K562 (cell line): ENCODE results near the gene MPI. TPM values are rescaled to one million over a fixed set of nuclear protein-coding genes. Genes with fewer than 3 reads are reported as not detected.
A peak's percentile ranks its signal among the peaks of the same experiment; 100 is the strongest.

Experiments used
- ATAC-seq: fragments of 200-7000 bp; cut with Tn5 transposase; 3 replicates; pipeline ENCODE4 v1.9.1; 2020; ENCODE audit warnings: moderate library complexity
- BruUV-seq: library from RNA; stranded (reverse); fragments of 400-500 nt; replicated peaks from 2 replicates; lab custom pipeline; 2021; lab: Mats Ljungman, UMichigan
- CTCF ChIA-PET: fragments of 300-600 bp; formaldehyde crosslinking; extraction: SDS; loops from one replicate; lab custom pipeline; 2021; ENCODE audit warnings: low intra/inter-chr PET ratio; lab: Yijun Ruan, JAX
- POLR2A ChIA-PET: fragments of 300-600, 350-650 bp; sonication (Branson Sonifier 250); formaldehyde crosslinking; extraction: SDS; loops from one replicate; lab custom pipeline; 2021; ENCODE audit warnings: antibody characterized with exemption, inconsistent platforms; lab: Yijun Ruan, JAX
- DNase-seq, 4 experiments: peaks; one replicate each; pipeline versions ENCODE4 v3.0.0 to v3.0.0-alpha.2; 2011 to 2018; ENCODE audit warnings: low spot score in 3 of 4, mixed read lengths in 3 of 4; ENCODE audit errors: extremely low read depth in 1 of 4
- FAIRE-seq: peaks from 2 replicates; lab custom pipeline; 2011; peaks lifted over from hg19 to GRCh38; lab: Jason Lieb, UNC
- H2AFZ ChIP-seq: 2 replicates; pipeline ENCODE4 v1.6.0; 2011; ENCODE audit warnings: low read depth, low read length, control low read depth, inconsistent platforms
- H3K27ac ChIP-seq: fragments of 200-600 bp; 3 replicates; pipeline ENCODE4 v1.8.0; 2011; ENCODE audit warnings: low read depth, mild to moderate bottlenecking, control low read depth, inconsistent platforms, low read length, moderate library complexity, mixed read lengths; ENCODE audit errors: extremely low read depth
- H3K27me3 ChIP-seq, 2 experiments: fragments of 300-600 bp in 1 of 2; 2 replicates in 1 of 2; 3 replicates in 1 of 2; pipeline versions ENCODE4 v1.6.0 to v1.8.0; 2011; ENCODE audit warnings: inconsistent platforms in 2 of 2, low read length in 2 of 2, mild to moderate bottlenecking in 1 of 2, mixed read lengths in 1 of 2, moderate library complexity in 1 of 2; ENCODE audit not compliant: control insufficient read depth in 2 of 2, insufficient read depth in 2 of 2
- H3K36me3 ChIP-seq: fragments of 300-600 bp; 3 replicates; pipeline ENCODE4 v1.8.0; 2011; ENCODE audit warnings: mild to moderate bottlenecking, low read length, inconsistent platforms; ENCODE audit not compliant: control insufficient read depth, insufficient read depth
- H3K4me1 ChIP-seq, 2 experiments: fragments of 200-600 bp in 1 of 2; replicated peaks in 1 of 2; 2 replicates in 1 of 2; 3 replicates in 1 of 2; pipeline versions ENCODE4 v1.5.1 to v1.8.0; 2011; ENCODE audit warnings: inconsistent platforms in 2 of 2, low read length in 2 of 2, mild to moderate bottlenecking in 1 of 2, mixed read lengths in 1 of 2, moderate library complexity in 1 of 2; ENCODE audit not compliant: control insufficient read depth in 2 of 2, insufficient read depth in 2 of 2
- H3K4me2 ChIP-seq: 2 replicates; pipeline ENCODE4 v1.6.1; 2011; ENCODE audit warnings: low read length, control low read depth, inconsistent platforms, mixed read lengths; ENCODE audit not compliant: insufficient read depth
- H3K4me3 ChIP-seq: fragments of 200-600 bp; sonication (generic), shearing (Covaris generic); 2 replicates; pipeline ENCODE4 v1.5.1; 2016; ENCODE audit warnings: control low read depth, inconsistent platforms
- H3K79me2 ChIP-seq: fragments of 200-600 bp; 3 replicates; pipeline ENCODE4 v1.8.0; 2011; ENCODE audit warnings: low read length, inconsistent platforms; ENCODE audit not compliant: control insufficient read depth, insufficient read depth
- H3K9ac ChIP-seq, 2 experiments: 2 replicates each; pipeline versions ENCODE4 v1.6.0 to v1.6.1; 2011; ENCODE audit warnings: low read depth in 2 of 2, low read length in 2 of 2, control low read depth in 1 of 2, inconsistent platforms in 1 of 2, mild to moderate bottlenecking in 1 of 2, mixed read lengths in 1 of 2; ENCODE audit not compliant: insufficient read depth in 1 of 2
- H3K9me1 ChIP-seq: one replicate; pipeline ENCODE4 v1.6.0; 2011; ENCODE audit warnings: inconsistent platforms, mild to moderate bottlenecking, low read length, moderate library complexity; ENCODE audit not compliant: control insufficient read depth, insufficient read depth
- H3K9me3 ChIP-seq: replicated peaks from 2 replicates; pipeline ENCODE4 v1.5.1; 2011; ENCODE audit warnings: low read depth, low read length, inconsistent platforms; ENCODE audit not compliant: control insufficient read depth, insufficient read depth
- H4K20me1 ChIP-seq: replicated peaks from 2 replicates; pipeline ENCODE4 v1.6.1; 2011; ENCODE audit warnings: low read length, inconsistent platforms, mixed read lengths; ENCODE audit not compliant: control insufficient read depth, insufficient read depth
- BHLHE40 ChIP-seq: IDR thresholded peaks from 2 replicates; pipeline ENCODE4 v1.6.1; 2011; ENCODE audit warnings: low read length, improper control_type of control experiment
- CREBBP ChIP-seq: IDR thresholded peaks from one replicate; pipeline ENCODE4 v1.6.1; 2012; ENCODE audit warnings: low read depth, mild to moderate bottlenecking, control low read depth, inconsistent platforms, low read length
- CXXC5 ChIP-seq: fragments of 250-450 bp; sonication (Bioruptor Pico); IDR thresholded peaks from 2 replicates; pipeline ENCODE4 v1.8.0; 2022; ENCODE audit warnings: inconsistent platforms, mild to moderate bottlenecking, moderate library complexity
- ETV5 ChIP-seq: sonication (generic); formaldehyde crosslinking; IDR thresholded peaks from 2 replicates; pipeline ENCODE4 v1.4.0; 2020; ENCODE audit warnings: low read depth, mild to moderate bottlenecking, missing genetic modification reagents
- IRF2 ChIP-seq: sonication (generic); formaldehyde crosslinking; IDR thresholded peaks from 2 replicates; pipeline ENCODE4 v1.8.1; 2022; ENCODE audit warnings: mild to moderate bottlenecking, missing genetic modification reagents
- KDM2B ChIP-seq: fragments of 250-450 bp; sonication (Bioruptor Pico); IDR thresholded peaks from 2 replicates; pipeline ENCODE4 v1.8.0; 2021; ENCODE audit warnings: mild to moderate bottlenecking, moderate library complexity
- L3MBTL2 ChIP-seq: fragments of 450-650 bp; IDR thresholded peaks from 2 replicates; pipeline ENCODE4 v1.6.1; 2016; ENCODE audit warnings: mild to moderate bottlenecking, moderate library complexity
- MEF2D ChIP-seq: conservative IDR thresholded peaks from 2 replicates; pipeline ENCODE4 v1.6.1; 2016; ENCODE audit warnings: low read depth, missing genetic modification characterization, missing compliant biosample characterization
- NR2C1 ChIP-seq, 2 experiments: fragments of 450-650 bp; IDR thresholded peaks; 2 replicates each; pipeline ENCODE4 v1.6.1; 2017; ENCODE audit warnings: mild to moderate bottlenecking in 2 of 2, antibody characterized with exemption in 1 of 2, inconsistent platforms in 1 of 2, missing compliant biosample characterization in 1 of 2, missing genetic modification characterization in 1 of 2
- POLR2AphosphoS2 ChIP-seq: IDR thresholded peaks from 2 replicates; pipeline ENCODE4 v1.6.1; 2012; ENCODE audit warnings: low read length, improper control_type of control experiment
- STAG1 ChIP-seq: sonication (generic); formaldehyde crosslinking; IDR thresholded peaks from 2 replicates; pipeline ENCODE4 v1.5.0; 2020; ENCODE audit warnings: missing genetic modification reagents, borderline replicate concordance
- ZFP1 ChIP-seq: fragments of 450-650 bp; formaldehyde crosslinking; IDR thresholded peaks from 2 replicates; pipeline ENCODE4 v1.4.0; 2020; ENCODE audit warnings: mild to moderate bottlenecking, mixed read lengths
- ZFP30 ChIP-seq: fragments of 250-450 bp; sonication (Bioruptor Pico); IDR thresholded peaks from 2 replicates; pipeline ENCODE4 v1.8.0; 2022; ENCODE audit warnings: moderate library complexity, mild to moderate bottlenecking, inconsistent platforms, borderline replicate concordance
- ZNF12 ChIP-seq: sonication (generic); formaldehyde crosslinking; IDR thresholded peaks from 2 replicates; pipeline ENCODE4 v1.4.0; 2020; ENCODE audit warnings: mild to moderate bottlenecking, missing genetic modification reagents
- ZNF551 ChIP-seq: fragments of 250-450 bp; sonication (Bioruptor Pico); IDR thresholded peaks from 2 replicates; pipeline ENCODE4 v1.5.0; 2021; ENCODE audit warnings: mild to moderate bottlenecking, moderate library complexity
- WGBS: fragments of 100-300 bp; shearing (Covaris generic); methylation state at CpG from one replicate; pipeline ENCODE4 v1.1.6; 2016; ENCODE audit warnings: low coverage, mixed read lengths; ENCODE audit not compliant: insufficient coverage; ENCODE audit errors: missing lambda C conversion rate; 5-methylcytosine and 5-hydroxymethylcytosine counted together
- in situ Hi-C: fragments of 300-500 bp; cut with MboI; formaldehyde crosslinking; loops from 4 replicates; pipeline ENCODE4 v1.15.0; 2018; ENCODE audit warnings: inconsistent platforms, mixed read lengths
- intact Hi-C: fragments of 100-400 bp; cut with micrococcal nuclease; formaldehyde crosslinking; loops from 2 replicates; pipeline ENCODE4 v1.14.2; 2022
- polyA plus RNA-seq, 8 experiments: library from polyadenylated mRNA; depleted of rRNA in 4 of 8; stranded (reverse) in 5 of 8; unstranded in 3 of 8; fragments of >200 nt; fragmentation: Nextera tagmentation in 2 of 8; fragmentation: Illumina TruSeq in 1 of 8; extraction: Ambion mirVana in 2 of 8; extraction: Trizol in 1 of 8; gene quantifications; 2 replicates each; pipeline versions ENCODE4 v1.2.1 to v1.2.3, GENCODE V29; 2011 to 2014; ENCODE audit warnings: inconsistent platforms in 1 of 8, missing spikeins in 1 of 8
- total RNA-seq, 7 experiments: library from RNA; depleted of rRNA in 6 of 7; stranded (reverse); fragments of >200 nt in 6 of 7; fragmentation: Illumina TruSeq in 2 of 7; extraction: Trizol in 2 of 7; gene quantifications; 2 replicates each; pipeline versions ENCODE4 v1.2.1 to v1.2.3, GENCODE V29; 2011 to 2021; ENCODE audit warnings: low replicate concordance in 1 of 7
- TF ChIP-seq, protein P1 (sequence below): sonication (generic); IDR thresholded peaks from 2 replicates; pipeline ENCODE4 v1.6.1; 2016
- TF ChIP-seq, protein P2 (sequence below): fragments of 250-450 bp; sonication (Bioruptor Pico); IDR thresholded peaks from 2 replicates; pipeline ENCODE4 v1.4.0; 2020; ENCODE audit warnings: mild to moderate bottlenecking, moderate library complexity

MPI gene
- total and polyA plus RNA-seq, 9 of the 15 experiments (the other 6 are each of a cell fraction or from before 2014, with no cell fraction given), result 30.7 to 105 (median 40.5) TPM

DNA sequence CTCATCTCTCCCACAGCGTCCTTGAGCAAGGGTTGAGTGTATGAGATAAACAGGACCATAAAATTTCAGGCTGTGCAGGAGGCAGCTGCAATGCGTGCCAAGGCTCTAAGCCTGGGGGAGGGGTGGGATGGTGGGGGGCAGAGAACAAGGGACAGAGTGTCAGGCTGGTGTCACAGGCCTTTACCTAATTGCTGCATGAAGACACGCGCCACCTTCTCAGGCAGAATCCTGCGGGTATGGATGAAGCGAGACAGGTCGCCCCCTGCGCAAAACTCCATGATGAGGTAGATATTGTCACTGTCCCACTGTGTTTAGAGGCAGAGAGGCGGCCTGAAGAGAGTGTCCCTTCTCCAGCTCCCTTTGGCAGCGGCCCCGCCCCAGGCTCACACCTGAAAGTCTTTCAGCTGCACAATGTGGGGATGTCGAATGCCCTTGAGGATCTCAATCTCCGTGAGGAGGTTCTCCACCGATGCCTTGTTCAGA lies 47.9 kb upstream of the MPI start (continued):
- no peak for TF ChIP-seq KDM2B
- no peak for TF ChIP-seq MEF2D
- no peak for TF ChIP-seq CREBBP

DNA sequence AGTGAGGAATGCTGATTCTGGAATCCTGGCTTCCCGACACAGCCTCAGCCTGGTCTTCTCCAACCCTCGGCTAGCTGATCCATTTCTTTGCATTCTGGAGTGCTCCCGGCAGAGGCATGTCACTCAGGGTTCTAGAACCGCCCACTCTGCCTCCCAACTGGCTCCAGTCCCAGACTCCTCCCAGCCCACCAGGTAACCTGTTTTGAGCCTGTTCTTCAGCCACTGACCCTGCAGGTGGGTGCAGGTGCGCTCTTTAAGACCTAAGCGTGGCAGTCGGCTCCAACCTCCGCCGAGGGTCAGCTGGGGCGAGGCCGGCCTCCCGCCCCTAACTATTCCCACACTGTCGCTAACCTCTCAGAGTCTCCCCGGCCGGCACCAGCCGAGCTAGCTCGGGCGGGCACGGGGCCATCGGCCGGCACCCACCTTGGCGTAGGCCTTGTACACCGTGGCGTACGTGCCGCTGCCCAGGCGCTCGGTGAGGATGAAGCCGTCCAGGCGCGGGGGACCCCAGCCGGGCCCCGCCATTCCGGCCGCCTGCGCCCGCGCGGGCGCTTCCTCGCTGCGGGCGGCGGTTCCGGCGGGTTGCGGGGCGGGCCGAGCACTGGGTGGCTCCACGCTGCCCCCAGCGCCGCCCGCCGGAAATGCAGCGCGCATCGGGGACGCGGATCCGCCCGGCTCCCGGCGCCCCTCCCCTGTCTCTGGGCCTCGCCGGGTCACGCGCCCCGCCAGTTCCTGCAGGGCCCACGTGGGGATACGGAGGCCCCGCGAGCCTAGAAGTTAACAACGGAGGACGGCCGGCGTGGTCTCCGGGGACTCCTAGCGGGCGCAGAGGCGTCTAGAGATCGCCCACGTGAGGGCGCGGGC lies 47.0 kb upstream of the MPI start, which contains the start of gene ULK3:
ULK3 (minus strand) TSS at position 576 of the 864 bp plus-strand sequence; CDS start at position 525, 51 bp downstream.
- H3K4me1 ChIP-seq, result peaks cover 19 to 59% of the 10 kb centered on the region in 2 experiments; a peak in 4 of 5 replicates
- H3K4me3 ChIP-seq, result peak within 1 kb of the TSS; percentile 99
- H2AFZ ChIP-seq, result peak within 1 kb of the TSS; percentile 97
- peaks cover 55% of the 10 kb centered on the region; the same call in 2 of the 3 replicates for H3K36me3 ChIP-seq
- POLR2A ChIA-PET, result interaction anchor here (0.6 to 1.5 kb wide), 8 partner anchors 16 to 377 kb away, joined by 3 to 5 read pairs (median 3); partner anchors contain the start of genes CPLX3 and FAM219B
- BruUV-seq, result no TSS peak
- peak; percentile 93 to 96 (median 94) for DNase-seq
- no peaks in the 10 kb centered on the region for H3K9me3 ChIP-seq
- peak; percentile 99 for FAIRE-seq
- in situ Hi-C loops, result no loop called here
- H4K20me1 ChIP-seq, result peaks cover 4% of the 10 kb centered on the region; the same call in 1 of the 2 replicates
- peaks cover 11% of the 10 kb centered on the region for H3K9me1 ChIP-seq
- H3K4me2 ChIP-seq, result peak within 1 kb of the TSS; percentile 99
- CTCF ChIA-PET, result interaction anchor here (0.6 to 1.7 kb wide), 2 partner anchors 14 to 59 kb away, joined by 3 to 4 read pairs; no protein-coding TSS in a partner anchor
- H3K27ac ChIP-seq, result peak within 1 kb of the TSS; percentile 77
- under 1% methylated on average over 44 of the region's 84 CpGs for WGBS
- no peaks in the 10 kb centered on the region for H3K27me3 ChIP-seq
- ATAC-seq, result peak; percentile 91
- H3K9ac ChIP-seq, result peak within 1 kb of the TSS; percentile 82 to 96
- H3K79me2 ChIP-seq, result peaks cover 14% of the 10 kb centered on the region; the same call in 2 of the 3 replicates
- intact Hi-C loops, result loop anchor here (5.0 kb wide), 3 partner anchors 49 to 144 kb away; partner anchors contain the start of gene MPI
- TF ChIP-seq POLR2AphosphoS2 (peak; percentile 65; the same call in 1 of the 2 replicates), CXXC5 (CRISPR knock-in tag) (peak; percentile 91), ZFP30 (CRISPR knock-in tag) (no peak), L3MBTL2 (peak; percentile 97), BHLHE40 (peak; percentile 77), NR2C1 (IDR thresholded peaks at IDR 0.05) (no peak), NR2C1 (tag; IDR thresholded peaks at IDR 0.05) (0 out of 2 replicates have a peak, but pooled peaks have one; percentile 12), ZFP1 (CRISPR knock-in tag) (no peak), IRF2 (no peak), ETV5 (CRISPR knock-in tag) (peak; percentile 71; the same call in 1 of the 2 replicates), STAG1 (no peak), ZNF12 (no peak; the same call in 1 of the 2 replicates), ZNF551 (CRISPR knock-in tag) (no peak)
- TF ChIP-seq, protein P1, sequence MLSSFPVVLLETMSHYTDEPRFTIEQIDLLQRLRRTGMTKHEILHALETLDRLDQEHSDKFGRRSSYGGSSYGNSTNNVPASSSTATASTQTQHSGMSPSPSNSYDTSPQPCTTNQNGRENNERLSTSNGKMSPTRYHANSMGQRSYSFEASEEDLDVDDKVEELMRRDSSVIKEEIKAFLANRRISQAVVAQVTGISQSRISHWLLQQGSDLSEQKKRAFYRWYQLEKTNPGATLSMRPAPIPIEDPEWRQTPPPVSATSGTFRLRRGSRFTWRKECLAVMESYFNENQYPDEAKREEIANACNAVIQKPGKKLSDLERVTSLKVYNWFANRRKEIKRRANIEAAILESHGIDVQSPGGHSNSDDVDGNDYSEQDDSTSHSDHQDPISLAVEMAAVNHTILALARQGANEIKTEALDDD, result no peak; the same call in 1 of the 2 replicates
- TF ChIP-seq, protein P2, sequence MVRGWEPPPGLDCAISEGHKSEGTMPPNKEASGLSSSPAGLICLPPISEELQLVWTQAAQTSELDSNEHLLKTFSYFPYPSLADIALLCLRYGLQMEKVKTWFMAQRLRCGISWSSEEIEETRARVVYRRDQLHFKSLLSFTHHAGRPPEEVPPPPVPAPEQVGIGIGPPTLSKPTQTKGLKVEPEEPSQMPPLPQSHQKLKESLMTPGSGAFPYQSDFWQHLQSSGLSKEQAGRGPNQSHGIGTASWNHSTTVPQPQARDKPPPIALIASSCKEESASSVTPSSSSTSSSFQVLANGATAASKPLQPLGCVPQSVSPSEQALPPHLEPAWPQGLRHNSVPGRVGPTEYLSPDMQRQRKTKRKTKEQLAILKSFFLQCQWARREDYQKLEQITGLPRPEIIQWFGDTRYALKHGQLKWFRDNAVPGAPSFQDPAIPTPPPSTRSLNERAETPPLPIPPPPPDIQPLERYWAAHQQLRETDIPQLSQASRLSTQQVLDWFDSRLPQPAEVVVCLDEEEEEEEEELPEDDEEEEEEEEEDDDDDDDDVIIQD, result 0 out of 2 replicates have a peak, but pooled peaks have one; percentile 4
